ENCODE data around the gene PAPPA. TPM values are rescaled to one million over a fixed set of nuclear protein-coding genes. Genes with fewer than 3 reads are reported as not detected.

PAPPA gene
- total RNA-seq, 1 donor from 2014 or later, result 0.52 TPM

GRCh38 chr9:116218399-116218798 is 64.8 kb downstream of the PAPPA start:
- H3K9ac ChIP-seq (ENCODE audit: low read depth in 1 of 3, low read length in 3 of 3), result no peak overlapping the region
- H3K27me3 ChIP-seq (ENCODE audit: control insufficient read depth in 3 of 3, insufficient read depth in 3 of 3, low read length in 3 of 3), result no peaks in the 10 kb centered on the region
- peaks cover 0 to 2% (median 0%) of the 10 kb centered on the region in 3 donors for H3K36me3 ChIP-seq (ENCODE audit: control insufficient read depth in 3 of 3, insufficient read depth in 3 of 3, low read length in 3 of 3)
- H3K4me1 ChIP-seq (ENCODE audit: control insufficient read depth in 3 of 3, insufficient read depth in 3 of 3, low read length in 3 of 3), result no peaks in the 10 kb centered on the region
- no peaks in the 10 kb centered on the region for H3K9me3 ChIP-seq (ENCODE audit: control insufficient read depth in 3 of 3, low read length in 3 of 3)
- H3K4me3 ChIP-seq (ENCODE audit: low read length in 3 of 3), result no peak overlapping the region
- H3K27ac ChIP-seq (ENCODE audit: low read depth, low read length), result no peak overlapping the region

- H3K4me3 ChIP-seq (ENCODE audit: low read length in 3 of 3), result no peak overlapping the region
- H3K27ac ChIP-seq (ENCODE audit: low read depth, low read length), result no peak overlapping the region
- no peaks in the 10 kb centered on the region for H3K27me3 ChIP-seq (ENCODE audit: control insufficient read depth in 3 of 3, insufficient read depth in 3 of 3, low read length in 3 of 3)
- no peaks in the 10 kb centered on the region for H3K4me1 ChIP-seq (ENCODE audit: control insufficient read depth in 3 of 3, insufficient read depth in 3 of 3, low read length in 3 of 3)
- no peaks in the 10 kb centered on the region for H3K9me3 ChIP-seq (ENCODE audit: control insufficient read depth in 3 of 3, low read length in 3 of 3)
- H3K9ac ChIP-seq (ENCODE audit: low read depth in 1 of 3, low read length in 3 of 3), result no peak overlapping the region
- peaks cover 0 to 2% (median 0%) of the 10 kb centered on the region in 3 donors for H3K36me3 ChIP-seq (ENCODE audit: control insufficient read depth in 3 of 3, insufficient read depth in 3 of 3, low read length in 3 of 3)
Measured at GRCh38 chr9:116219686-116220085, 66.1 kb downstream of the PAPPA start.

GRCh38 chr9:116223926-116224325 is 70.3 kb downstream of the PAPPA start:
- H3K27ac ChIP-seq (ENCODE audit: low read depth, low read length), result no peak overlapping the region
- H3K4me3 ChIP-seq (ENCODE audit: low read length in 3 of 3), result no peak overlapping the region
- H3K9me3 ChIP-seq (ENCODE audit: control insufficient read depth in 3 of 3, low read length in 3 of 3), result no peaks in the 10 kb centered on the region
- no peaks in the 10 kb centered on the region for H3K27me3 ChIP-seq (ENCODE audit: control insufficient read depth in 3 of 3, insufficient read depth in 3 of 3, low read length in 3 of 3)
- H3K9ac ChIP-seq (ENCODE audit: low read depth in 1 of 3, low read length in 3 of 3), result no peak overlapping the region
- H3K36me3 ChIP-seq (ENCODE audit: control insufficient read depth in 3 of 3, insufficient read depth in 3 of 3, low read length in 3 of 3), result peaks cover 0 to 2% (median 0%) of the 10 kb centered on the region in 3 donors
- H3K4me1 ChIP-seq (ENCODE audit: control insufficient read depth in 3 of 3, insufficient read depth in 3 of 3, low read length in 3 of 3), result no peaks in the 10 kb centered on the region

- no peak overlapping the region for H3K27ac ChIP-seq (ENCODE audit: low read depth, low read length)
- no peak overlapping the region for H3K9ac ChIP-seq (ENCODE audit: low read depth in 1 of 3, low read length in 3 of 3)
- H3K27me3 ChIP-seq (ENCODE audit: control insufficient read depth in 3 of 3, insufficient read depth in 3 of 3, low read length in 3 of 3), result no peaks in the 10 kb centered on the region
- H3K36me3 ChIP-seq (ENCODE audit: control insufficient read depth in 3 of 3, insufficient read depth in 3 of 3, low read length in 3 of 3), result no peaks in the 10 kb centered on the region
- H3K9me3 ChIP-seq (ENCODE audit: control insufficient read depth in 3 of 3, low read length in 3 of 3), result no peaks in the 10 kb centered on the region
- no peaks in the 10 kb centered on the region for H3K4me1 ChIP-seq (ENCODE audit: control insufficient read depth in 3 of 3, insufficient read depth in 3 of 3, low read length in 3 of 3)
- H3K4me3 ChIP-seq (ENCODE audit: low read length in 3 of 3), result no peak overlapping the region
Measured at GRCh38 chr9:116230051-116230632, 76.6 kb downstream of the PAPPA start.

- no peak overlapping the region for H3K27ac ChIP-seq (ENCODE audit: low read depth, low read length)
Measured at GRCh38 chr9:116232424-116233159, 79.0 kb downstream of the PAPPA start.

GRCh38 chr9:116233160-116233530 is 79.6 kb downstream of the PAPPA start:
- Histone ChIP-seq H3K27ac (ENCODE audit: low read depth, low read length) (no peak overlapping the region), H3K9me3 (ENCODE audit: control insufficient read depth in 3 of 3, low read length in 3 of 3) (no peaks in the 10 kb centered on the region), H3K9ac (ENCODE audit: low read depth in 1 of 3, low read length in 3 of 3) (no peak overlapping the region), H3K36me3 (ENCODE audit: control insufficient read depth in 3 of 3, insufficient read depth in 3 of 3, low read length in 3 of 3) (no peaks in the 10 kb centered on the region), H3K4me1 (ENCODE audit: control insufficient read depth in 3 of 3, insufficient read depth in 3 of 3, low read length in 3 of 3) (no peaks in the 10 kb centered on the region), H3K27me3 (ENCODE audit: control insufficient read depth in 3 of 3, insufficient read depth in 3 of 3, low read length in 3 of 3) (no peaks in the 10 kb centered on the region), H3K4me3 (ENCODE audit: low read length in 3 of 3) (no peak overlapping the region)

More at GRCh38 chr9:116232424-116233159, 79.0 kb downstream of the PAPPA start:
- Histone ChIP-seq H3K9ac (ENCODE audit: low read depth in 1 of 3, low read length in 3 of 3) (no peak overlapping the region), H3K4me1 (ENCODE audit: control insufficient read depth in 3 of 3, insufficient read depth in 3 of 3, low read length in 3 of 3) (no peaks in the 10 kb centered on the region), H3K27me3 (ENCODE audit: control insufficient read depth in 3 of 3, insufficient read depth in 3 of 3, low read length in 3 of 3) (no peaks in the 10 kb centered on the region), H3K36me3 (ENCODE audit: control insufficient read depth in 3 of 3, insufficient read depth in 3 of 3, low read length in 3 of 3) (no peaks in the 10 kb centered on the region), H3K4me3 (ENCODE audit: low read length in 3 of 3) (no peak overlapping the region), H3K9me3 (ENCODE audit: control insufficient read depth in 3 of 3, low read length in 3 of 3) (no peaks in the 10 kb centered on the region)

- H3K9me3 ChIP-seq (ENCODE audit: control insufficient read depth in 3 of 3, low read length in 3 of 3), result no peaks in the 10 kb centered on the region
- H3K4me3 ChIP-seq (ENCODE audit: low read length in 3 of 3), result no peak overlapping the region
- H3K4me1 ChIP-seq (ENCODE audit: control insufficient read depth in 3 of 3, insufficient read depth in 3 of 3, low read length in 3 of 3), result no peaks in the 10 kb centered on the region
- H3K36me3 ChIP-seq (ENCODE audit: control insufficient read depth in 3 of 3, insufficient read depth in 3 of 3, low read length in 3 of 3), result no peaks in the 10 kb centered on the region
- H3K27me3 ChIP-seq (ENCODE audit: control insufficient read depth in 3 of 3, insufficient read depth in 3 of 3, low read length in 3 of 3), result no peaks in the 10 kb centered on the region
- H3K27ac ChIP-seq (ENCODE audit: low read depth, low read length), result no peak overlapping the region
- no peak overlapping the region for H3K9ac ChIP-seq (ENCODE audit: low read depth in 1 of 3, low read length in 3 of 3)
Measured at GRCh38 chr9:116234081-116234480, 80.5 kb downstream of the PAPPA start.

- H3K27ac ChIP-seq (ENCODE audit: low read depth, low read length), result no peak overlapping the region
- H3K9ac ChIP-seq (ENCODE audit: low read depth in 1 of 3, low read length in 3 of 3), result no peak overlapping the region
- H3K4me3 ChIP-seq (ENCODE audit: low read length in 3 of 3), result no peak overlapping the region
- no peaks in the 10 kb centered on the region for H3K9me3 ChIP-seq (ENCODE audit: control insufficient read depth in 3 of 3, low read length in 3 of 3)
- no peaks in the 10 kb centered on the region for H3K27me3 ChIP-seq (ENCODE audit: control insufficient read depth in 3 of 3, insufficient read depth in 3 of 3, low read length in 3 of 3)
- no peaks in the 10 kb centered on the region for H3K4me1 ChIP-seq (ENCODE audit: control insufficient read depth in 3 of 3, insufficient read depth in 3 of 3, low read length in 3 of 3)
- no peaks in the 10 kb centered on the region for H3K36me3 ChIP-seq (ENCODE audit: control insufficient read depth in 3 of 3, insufficient read depth in 3 of 3, low read length in 3 of 3)
Measured at GRCh38 chr9:116236979-116237378, 83.4 kb downstream of the PAPPA start.

- Histone ChIP-seq H3K27ac (ENCODE audit: low read depth, low read length) (no peak overlapping the region), H3K4me3 (ENCODE audit: low read length in 3 of 3) (no peak overlapping the region), H3K9ac (ENCODE audit: low read depth in 1 of 3, low read length in 3 of 3) (no peak overlapping the region), H3K4me1 (ENCODE audit: control insufficient read depth in 3 of 3, insufficient read depth in 3 of 3, low read length in 3 of 3) (no peaks in the 10 kb centered on the region), H3K36me3 (ENCODE audit: control insufficient read depth in 3 of 3, insufficient read depth in 3 of 3, low read length in 3 of 3) (no peaks in the 10 kb centered on the region), H3K9me3 (ENCODE audit: control insufficient read depth in 3 of 3, low read length in 3 of 3) (no peaks in the 10 kb centered on the region), H3K27me3 (ENCODE audit: control insufficient read depth in 3 of 3, insufficient read depth in 3 of 3, low read length in 3 of 3) (no peaks in the 10 kb centered on the region)
Measured at GRCh38 chr9:116237456-116237855, 83.9 kb downstream of the PAPPA start.

GRCh38 chr9:116238225-116238624 is 84.6 kb downstream of the PAPPA start:
- Histone ChIP-seq H3K4me1 (ENCODE audit: control insufficient read depth in 3 of 3, insufficient read depth in 3 of 3, low read length in 3 of 3) (no peaks in the 10 kb centered on the region), H3K36me3 (ENCODE audit: control insufficient read depth in 3 of 3, insufficient read depth in 3 of 3, low read length in 3 of 3) (no peaks in the 10 kb centered on the region), H3K27ac (ENCODE audit: low read depth, low read length) (no peak overlapping the region), H3K4me3 (ENCODE audit: low read length in 3 of 3) (no peak overlapping the region), H3K9me3 (ENCODE audit: control insufficient read depth in 3 of 3, low read length in 3 of 3) (no peaks in the 10 kb centered on the region), H3K9ac (ENCODE audit: low read depth in 1 of 3, low read length in 3 of 3) (no peak overlapping the region), H3K27me3 (ENCODE audit: control insufficient read depth in 3 of 3, insufficient read depth in 3 of 3, low read length in 3 of 3) (no peaks in the 10 kb centered on the region)
